ENCODE results near the gene PPP6R2. TPM values are rescaled to one million over a fixed set of nuclear protein-coding genes. Genes with fewer than 3 reads are reported as not detected.

PPP6R2 gene
- total RNA-seq, 2 donors from 2014 or later = 80.6 to 107 TPM

DNA sequence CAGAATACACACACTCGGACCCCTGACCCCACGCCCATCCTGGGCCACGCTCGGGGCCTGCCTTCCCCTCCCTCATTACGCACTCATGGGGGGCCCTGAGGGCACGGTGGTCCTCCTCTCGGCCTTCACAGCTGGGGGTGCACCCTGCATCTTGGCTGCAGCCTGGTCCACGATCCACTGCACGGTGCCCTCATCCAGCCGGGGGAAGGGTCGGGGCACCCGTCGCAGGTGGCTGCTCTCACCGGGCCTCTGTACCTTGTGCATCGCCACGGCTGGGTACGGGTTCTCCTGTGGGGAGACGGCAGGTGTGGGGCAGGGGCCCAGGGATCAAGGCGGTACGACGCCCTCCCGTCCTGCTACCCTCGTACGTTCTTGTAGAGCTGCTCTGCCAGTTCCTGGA, 121.3 kb downstream of the PPP6R2 start:
- TF ChIP-seq, protein P1, sequence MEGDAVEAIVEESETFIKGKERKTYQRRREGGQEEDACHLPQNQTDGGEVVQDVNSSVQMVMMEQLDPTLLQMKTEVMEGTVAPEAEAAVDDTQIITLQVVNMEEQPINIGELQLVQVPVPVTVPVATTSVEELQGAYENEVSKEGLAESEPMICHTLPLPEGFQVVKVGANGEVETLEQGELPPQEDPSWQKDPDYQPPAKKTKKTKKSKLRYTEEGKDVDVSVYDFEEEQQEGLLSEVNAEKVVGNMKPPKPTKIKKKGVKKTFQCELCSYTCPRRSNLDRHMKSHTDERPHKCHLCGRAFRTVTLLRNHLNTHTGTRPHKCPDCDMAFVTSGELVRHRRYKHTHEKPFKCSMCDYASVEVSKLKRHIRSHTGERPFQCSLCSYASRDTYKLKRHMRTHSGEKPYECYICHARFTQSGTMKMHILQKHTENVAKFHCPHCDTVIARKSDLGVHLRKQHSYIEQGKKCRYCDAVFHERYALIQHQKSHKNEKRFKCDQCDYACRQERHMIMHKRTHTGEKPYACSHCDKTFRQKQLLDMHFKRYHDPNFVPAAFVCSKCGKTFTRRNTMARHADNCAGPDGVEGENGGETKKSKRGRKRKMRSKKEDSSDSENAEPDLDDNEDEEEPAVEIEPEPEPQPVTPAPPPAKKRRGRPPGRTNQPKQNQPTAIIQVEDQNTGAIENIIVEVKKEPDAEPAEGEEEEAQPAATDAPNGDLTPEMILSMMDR (IDR thresholded peaks at IDR 0.05) = no peak
- no peak for TF ChIP-seq POLR2A (IDR thresholded peaks at IDR 0.05)
- TF ChIP-seq POLR2AphosphoS5 (IDR thresholded peaks at IDR 0.05) = no peak

DNA sequence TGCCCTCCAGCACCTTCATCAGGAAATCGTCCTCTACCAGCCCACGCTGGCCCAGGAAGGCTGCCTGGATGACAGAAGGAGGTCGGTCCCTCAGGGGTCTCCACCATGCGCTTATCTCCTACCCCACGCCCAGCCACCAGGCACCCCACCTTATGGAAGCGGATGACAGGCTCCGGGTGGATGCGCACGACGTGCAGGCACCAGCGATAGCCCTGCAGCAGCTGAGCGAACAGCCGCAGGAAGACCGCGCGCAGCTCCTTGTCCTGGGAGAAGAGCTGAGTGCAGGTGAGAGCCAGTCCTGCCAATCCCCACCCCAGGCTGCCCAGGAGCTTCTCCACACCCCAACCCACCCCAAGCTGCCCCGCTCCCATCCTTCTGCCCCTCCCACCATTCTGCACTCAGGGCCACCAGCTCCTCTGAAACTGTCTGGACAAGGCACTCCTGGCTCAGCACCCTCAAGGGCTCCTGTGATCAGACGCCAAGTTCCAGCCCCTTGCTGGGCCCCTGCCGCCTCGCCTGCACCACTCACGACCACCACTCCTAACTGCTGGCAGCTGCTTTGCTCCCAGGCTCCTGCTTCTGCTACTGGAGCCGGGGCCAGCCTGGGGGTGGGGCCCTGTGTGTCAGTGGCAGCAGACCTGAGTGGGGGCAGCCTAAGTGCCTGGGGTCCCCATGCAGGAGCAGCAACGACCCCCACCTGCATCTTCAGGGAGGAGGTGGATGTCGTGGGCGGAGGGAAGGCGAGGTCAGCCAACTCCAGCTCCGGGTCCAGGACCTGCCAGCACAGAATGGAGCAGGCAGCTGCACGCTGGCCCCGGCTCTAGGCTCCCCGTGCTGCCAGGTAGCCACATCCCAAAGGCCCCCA, 122.2 kb downstream of the PPP6R2 start:
- 89% methylated on average over 30 of the region's 30 CpGs for WGBS

More for the DNA sequence above, 121.3 kb downstream of the PPP6R2 start:
- Histone ChIP-seq H3K4me1 (replicated peaks) (peaks cover 11% of the 10 kb centered on the region), H3K36me3 (peaks cover 25 to 67% of the 10 kb centered on the region in 2 donors), H3K4me3 (no peak overlapping the region), H3K9me3 (no peaks in the 10 kb centered on the region), H3K27ac (no peak overlapping the region), H3K27me3 (replicated peaks; ENCODE audit: insufficient read depth) (no peaks in the 10 kb centered on the region)
- DNase-seq (ENCODE audit: low spot score) = no peak
- WGBS = 90% methylated on average over 24 of the region's 24 CpGs
- intact Hi-C loops (cut with DNase I) = no loop called here

DNA sequence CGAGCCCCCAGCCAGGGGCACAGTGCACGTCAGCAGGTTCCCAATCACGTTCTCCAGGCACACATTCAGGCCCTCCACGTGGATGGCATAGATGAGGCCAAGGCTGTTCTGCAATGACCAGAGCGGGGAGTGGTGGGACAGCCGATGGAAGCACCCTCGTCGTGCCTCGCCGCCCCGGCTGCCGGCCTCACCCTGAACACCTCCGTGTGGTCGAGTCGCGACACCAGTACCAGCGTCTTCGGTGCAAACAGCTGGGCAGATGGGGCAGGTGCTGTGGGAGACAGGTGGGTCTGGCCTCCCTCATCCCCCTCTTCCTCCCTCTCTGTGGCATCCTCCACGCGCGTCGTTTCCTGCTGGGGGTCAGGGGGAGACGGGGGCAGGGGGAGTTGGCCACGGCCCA, 124.2 kb downstream of the PPP6R2 start:
- H3K36me3 ChIP-seq = peaks cover 20 to 47% of the 10 kb centered on the region in 2 donors
- no peak for DNase-seq (ENCODE audit: low spot score)
- H3K27me3 ChIP-seq (replicated peaks; ENCODE audit: insufficient read depth) = no peaks in the 10 kb centered on the region
- intact Hi-C loops (cut with DNase I) = no loop called here
- WGBS = 91% methylated on average over 18 of the region's 24 CpGs
- TF ChIP-seq POLR2A (IDR thresholded peaks at IDR 0.05) = no peak
- TF ChIP-seq, protein P1 (IDR thresholded peaks at IDR 0.05) = no peak
- no peak for TF ChIP-seq POLR2AphosphoS5 (IDR thresholded peaks at IDR 0.05)
- H3K4me1 ChIP-seq (replicated peaks) = peaks cover 17% of the 10 kb centered on the region
- no peak overlapping the region for H3K4me3 ChIP-seq
- no peaks in the 10 kb centered on the region for H3K9me3 ChIP-seq
- H3K27ac ChIP-seq = no peak overlapping the region

More for the DNA sequence above, 122.2 kb downstream of the PPP6R2 start:
- no peak for DNase-seq (ENCODE audit: low spot score)
- H3K4me3 ChIP-seq = no peak overlapping the region
- TF ChIP-seq POLR2AphosphoS5 (IDR thresholded peaks at IDR 0.05) = no peak
- TF ChIP-seq POLR2A (IDR thresholded peaks at IDR 0.05) = no peak
- TF ChIP-seq, protein P1 (IDR thresholded peaks at IDR 0.05) = no peak
- no peak overlapping the region for H3K27ac ChIP-seq
- H3K9me3 ChIP-seq = no peaks in the 10 kb centered on the region
- H3K36me3 ChIP-seq = peaks cover 20 to 59% of the 10 kb centered on the region in 2 donors
- peaks cover 18% of the 10 kb centered on the region for H3K4me1 ChIP-seq (replicated peaks)
- H3K27me3 ChIP-seq (replicated peaks; ENCODE audit: insufficient read depth) = no peaks in the 10 kb centered on the region
- intact Hi-C loops (cut with DNase I) = no loop called here

- no peaks in the 10 kb centered on the region for H3K9me3 ChIP-seq
- no peak overlapping the region for H3K4me3 ChIP-seq
- DNase-seq (ENCODE audit: low spot score) = no peak
- H3K27me3 ChIP-seq (replicated peaks; ENCODE audit: insufficient read depth) = no peaks in the 10 kb centered on the region
- TF ChIP-seq POLR2AphosphoS5 (IDR thresholded peaks at IDR 0.05) = no peak
- TF ChIP-seq, protein P1 (IDR thresholded peaks at IDR 0.05) = no peak
- TF ChIP-seq POLR2A (IDR thresholded peaks at IDR 0.05) = no peak
- WGBS = 74% methylated on average over 13 of the region's 22 CpGs
- H3K27ac ChIP-seq = no peak overlapping the region
- peaks cover 20 to 41% of the 10 kb centered on the region in 2 donors for H3K36me3 ChIP-seq
- intact Hi-C loops (cut with DNase I) = no loop called here
- H3K4me1 ChIP-seq (replicated peaks) = peaks cover 20% of the 10 kb centered on the region
These were observed 124.8 kb downstream of the PPP6R2 start for GRCh38 chr22:50467773-50468440.
